GM21515 (cell line): ENCODE measurements around the gene ROGDI.

Experiments used
- ATAC-seq: cut with Tn5 transposase; IDR thresholded peaks from one replicate; pipeline ENCODE4 v1.9.1; 2021; ENCODE audit not compliant: unreplicated experiment

The ROGDI gene

DNA sequence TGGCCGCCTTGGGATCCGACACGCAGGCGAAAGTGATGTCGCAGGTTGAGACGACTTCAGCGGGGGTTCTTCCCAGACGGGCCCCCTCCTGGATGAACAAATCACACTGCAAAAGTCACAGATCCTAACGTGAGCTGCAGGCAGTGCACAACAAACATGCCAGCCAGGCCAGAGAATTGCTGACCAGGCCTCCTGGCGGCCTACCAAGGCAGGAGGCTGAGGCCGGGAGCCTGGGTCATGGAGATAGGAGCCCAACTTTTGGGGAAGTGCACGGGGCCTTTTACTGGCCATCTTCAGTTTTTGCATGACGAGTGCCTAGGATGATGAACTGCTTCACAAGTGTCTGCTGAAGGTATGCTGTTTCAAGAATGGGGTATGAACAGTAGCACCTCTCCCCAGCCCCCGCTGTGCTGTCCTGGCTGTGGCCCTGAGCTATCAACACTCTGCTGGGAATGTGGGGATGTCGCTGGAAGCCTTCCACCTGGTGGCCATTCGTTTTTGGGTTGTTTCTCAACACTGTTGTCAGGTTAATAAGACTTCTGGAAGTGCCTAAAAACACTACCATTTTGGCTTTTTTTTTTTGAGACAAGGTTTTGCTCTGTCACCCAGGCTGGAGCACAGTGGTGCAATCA, 12.2 kb upstream of the ROGDI start:
- no peak for ATAC-seq

DNA sequence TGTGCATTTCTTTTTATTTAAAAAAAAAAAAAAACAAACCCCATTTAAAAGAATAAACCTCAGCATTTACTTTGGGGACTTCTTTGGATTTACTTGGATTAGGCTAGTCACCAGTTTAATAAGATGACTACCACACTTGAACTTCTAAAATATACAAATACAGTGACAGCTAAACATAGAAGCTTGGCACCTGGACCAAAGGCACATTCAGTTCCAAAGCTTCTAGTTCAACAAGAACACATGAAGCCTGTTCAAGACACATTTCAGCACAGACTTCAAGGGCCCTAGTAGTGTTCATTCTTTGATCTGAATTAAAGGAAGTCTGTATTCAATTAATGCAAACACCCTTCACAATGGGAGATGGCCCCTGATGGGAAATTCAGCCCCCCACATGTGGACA, 11.6 kb upstream of the ROGDI start:
- ATAC-seq: no peak

DNA sequence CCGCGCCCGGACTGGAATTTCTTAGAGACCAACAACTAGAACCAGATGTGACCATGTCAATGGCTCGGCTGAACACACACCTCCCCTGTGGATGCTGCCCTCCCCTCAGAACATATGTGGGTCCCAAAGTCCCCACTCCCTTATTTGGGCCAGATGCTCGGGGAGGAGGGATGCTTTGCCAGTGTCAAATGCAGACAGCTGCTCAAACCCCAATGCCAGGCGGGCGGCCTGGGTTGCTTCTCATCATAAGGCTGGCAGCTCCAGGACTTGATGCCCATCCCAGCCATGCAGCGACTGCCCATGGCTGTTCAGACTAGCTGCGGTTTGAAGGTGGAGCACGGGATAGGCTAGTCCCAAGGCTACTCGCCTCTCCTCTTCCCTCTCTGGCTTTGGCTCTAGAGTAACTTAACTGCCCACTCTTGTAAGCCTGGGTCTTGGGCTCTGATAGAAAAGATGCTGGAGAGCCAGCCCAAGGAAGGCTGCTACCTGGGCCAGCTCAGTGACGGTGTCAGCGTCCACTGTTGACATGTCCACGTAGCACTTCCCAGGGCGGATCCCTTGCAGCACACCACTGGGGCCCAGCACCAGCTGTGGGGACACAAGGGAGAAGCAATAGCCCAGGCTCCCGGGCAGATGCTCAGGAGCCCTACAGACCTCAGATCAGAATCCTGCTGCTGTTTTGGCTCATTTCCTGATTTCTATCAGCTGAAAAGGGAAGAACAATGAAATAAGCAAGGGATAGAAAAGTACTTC, 11.0 kb upstream of the ROGDI start:
- no peak for ATAC-seq

DNA sequence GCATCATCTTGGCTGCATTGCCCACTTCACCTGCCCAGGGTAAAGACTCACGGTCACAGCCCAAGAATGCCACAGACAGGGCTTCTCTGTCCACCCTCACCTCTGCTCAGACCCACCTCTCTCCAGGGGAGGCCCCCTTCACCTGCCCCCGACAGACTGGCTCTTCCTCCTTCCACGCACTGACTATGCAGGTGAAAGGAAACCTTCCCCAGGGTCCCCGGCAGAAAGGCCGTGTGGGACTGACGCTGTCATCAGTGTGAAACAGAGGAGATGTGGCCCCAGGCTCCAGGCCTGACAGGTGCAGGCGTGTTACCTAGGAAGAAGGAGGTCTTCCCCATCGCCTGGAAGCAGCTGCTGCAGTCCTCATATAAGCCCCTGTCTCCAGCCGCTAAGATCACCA, 9.3 kb upstream of the ROGDI start:
- no peak for ATAC-seq

DNA sequence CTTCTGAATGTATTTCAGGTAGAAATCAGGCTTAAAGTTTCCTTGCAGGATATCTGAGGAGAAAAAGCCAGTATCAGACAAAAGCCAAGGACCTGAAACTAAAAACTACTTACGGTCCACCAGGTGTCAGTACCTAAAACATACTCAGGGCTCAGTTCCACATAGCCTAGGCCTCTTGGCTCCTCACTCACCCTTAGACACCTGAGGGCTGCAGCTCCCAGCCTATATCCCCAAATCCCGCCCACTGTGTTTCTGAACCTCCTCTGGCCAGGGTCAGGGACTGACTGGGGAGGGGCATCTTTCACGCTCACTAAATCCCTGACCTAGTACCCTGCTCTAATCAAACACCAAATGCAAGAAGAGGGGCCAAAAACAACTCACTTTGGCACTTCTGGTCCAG, 8.8 kb upstream of the ROGDI start:
- no peak for ATAC-seq

DNA sequence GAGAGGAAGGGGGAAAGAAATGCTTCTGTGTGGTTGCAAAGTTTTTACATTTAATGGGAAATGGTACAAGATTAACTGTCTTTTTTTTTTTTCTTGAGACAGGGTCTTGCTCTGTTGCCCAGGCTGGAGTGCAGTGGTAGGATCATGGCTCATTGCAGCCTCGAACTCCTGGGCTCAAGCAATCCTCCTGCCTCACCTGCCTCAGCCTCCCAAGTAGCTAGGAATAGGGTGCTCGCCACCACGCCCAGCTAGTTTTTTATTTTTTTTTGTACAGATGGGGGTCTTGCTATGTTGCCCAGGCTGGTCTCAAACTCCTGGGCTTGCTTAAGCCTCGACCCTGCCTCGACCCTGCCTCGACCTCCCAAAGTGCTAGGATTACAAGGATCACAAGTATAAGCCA, 3.8 kb upstream of the ROGDI start:
- ATAC-seq: no peak

DNA sequence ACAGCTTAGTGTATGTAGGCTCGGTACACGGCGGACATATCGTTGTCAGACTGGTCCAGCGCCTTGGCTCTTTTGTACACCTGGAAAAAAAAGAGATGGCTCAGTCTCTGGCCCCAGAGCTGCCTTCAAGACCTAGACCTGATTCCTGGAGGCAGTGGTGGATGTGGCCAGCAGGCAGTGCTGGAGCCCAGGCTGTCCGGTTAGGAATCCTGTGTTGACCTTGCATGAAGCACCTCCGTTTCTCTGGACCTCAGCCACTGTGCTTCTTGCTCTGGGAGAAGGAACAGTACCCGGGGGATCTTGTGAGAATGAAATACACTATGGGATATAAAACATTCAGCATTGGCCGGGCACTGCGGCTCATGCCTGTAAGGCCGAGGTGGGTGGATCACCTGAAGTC, 2.8 kb upstream of the ROGDI start:
- ATAC-seq: no peak

DNA sequence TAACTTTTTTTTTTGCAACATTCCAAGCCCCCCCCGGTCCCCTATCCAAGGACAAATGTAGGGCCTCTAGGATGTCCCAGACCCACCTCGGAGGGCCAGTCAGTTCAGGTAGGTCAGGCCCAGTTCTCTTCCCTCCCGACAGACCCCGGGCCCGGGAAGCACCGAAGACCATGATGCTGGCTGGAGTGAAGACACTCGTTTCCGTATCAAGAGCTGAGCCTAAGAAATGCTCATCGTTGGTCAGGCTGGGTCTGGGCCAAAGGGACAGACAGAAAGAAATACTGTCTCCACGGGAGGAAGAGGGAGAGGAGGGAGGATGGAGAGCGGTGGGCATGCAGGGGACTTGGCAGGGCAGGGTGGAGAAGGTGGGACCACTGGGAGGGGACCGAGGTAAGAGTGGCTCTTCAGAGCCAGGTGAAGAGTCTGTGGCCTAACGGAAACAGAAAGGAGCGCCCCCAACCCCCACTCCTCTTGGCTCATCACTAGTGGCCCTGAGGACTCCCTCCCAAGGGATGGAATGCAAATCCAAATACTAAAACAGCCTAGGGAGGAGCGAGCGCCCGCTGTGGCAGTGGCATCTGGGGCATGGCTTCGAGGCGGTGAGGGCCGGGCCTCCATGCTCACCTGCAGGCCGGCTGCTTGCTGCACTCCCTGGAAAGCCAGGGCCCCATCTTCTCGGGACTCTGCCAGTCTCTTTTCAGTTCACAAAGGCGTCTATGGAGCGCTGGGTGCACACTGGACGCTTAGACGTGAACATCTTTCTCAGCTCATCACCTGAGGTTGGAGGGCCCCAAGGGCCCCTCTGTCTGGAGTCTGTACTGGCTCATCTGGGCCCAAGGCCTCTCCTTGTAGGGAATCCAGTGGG, 1.7 kb upstream of the ROGDI start:
- ATAC-seq: no peak

DNA sequence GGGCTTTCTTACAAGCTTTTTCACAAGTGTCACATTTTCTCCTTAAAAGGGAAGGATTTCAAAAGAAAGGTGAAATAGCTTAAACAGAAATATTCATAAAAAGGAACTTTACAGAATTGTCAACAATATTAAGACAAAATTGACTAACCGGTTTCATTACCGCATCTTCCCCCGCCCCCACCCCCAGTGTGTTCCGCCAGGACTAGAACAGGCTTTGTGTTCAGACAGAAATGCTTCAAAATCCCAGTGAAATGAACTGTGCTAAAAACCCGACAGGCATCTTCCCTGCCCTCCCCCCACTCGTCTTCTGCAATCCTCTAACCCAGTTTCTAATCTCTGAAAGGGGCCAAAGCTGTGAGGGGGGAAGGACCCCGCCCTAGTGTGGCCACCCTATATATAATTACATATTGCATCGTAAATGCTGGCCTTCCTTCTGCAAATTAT, 990 bp upstream of the ROGDI start:
- no peak for ATAC-seq

DNA sequence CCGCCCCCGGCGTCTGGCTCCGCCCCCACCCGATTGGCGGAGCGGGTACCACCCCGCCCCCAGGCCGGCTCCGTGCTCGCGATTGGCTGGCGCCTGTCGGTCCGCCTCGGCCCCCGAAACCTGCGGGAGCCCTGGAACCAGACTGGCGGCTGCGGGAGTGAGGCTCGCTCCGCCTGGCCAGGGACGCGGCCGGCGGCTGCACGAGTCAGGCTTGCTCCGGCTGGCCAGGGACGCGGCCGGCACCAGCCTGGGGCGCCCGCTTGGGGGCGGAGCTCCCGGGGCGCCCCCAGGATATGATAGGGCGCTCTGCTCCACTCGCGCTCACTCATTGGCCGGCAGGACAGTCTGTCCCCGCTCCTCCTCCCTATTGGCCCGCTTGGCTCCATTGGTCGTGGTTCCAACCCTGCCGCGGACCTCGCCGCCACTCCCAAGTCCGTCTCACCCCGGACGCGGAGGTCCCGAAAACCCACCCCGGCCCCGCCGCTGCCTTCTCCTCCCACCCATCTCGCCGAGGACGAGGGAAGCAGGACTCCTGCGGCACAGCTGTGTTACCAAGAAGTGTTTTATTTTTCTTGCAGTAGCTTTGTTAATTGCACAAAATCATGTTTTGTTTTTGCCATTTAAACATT, 340 bp upstream of the ROGDI start:
- peak; percentile 85 for ATAC-seq

DNA sequence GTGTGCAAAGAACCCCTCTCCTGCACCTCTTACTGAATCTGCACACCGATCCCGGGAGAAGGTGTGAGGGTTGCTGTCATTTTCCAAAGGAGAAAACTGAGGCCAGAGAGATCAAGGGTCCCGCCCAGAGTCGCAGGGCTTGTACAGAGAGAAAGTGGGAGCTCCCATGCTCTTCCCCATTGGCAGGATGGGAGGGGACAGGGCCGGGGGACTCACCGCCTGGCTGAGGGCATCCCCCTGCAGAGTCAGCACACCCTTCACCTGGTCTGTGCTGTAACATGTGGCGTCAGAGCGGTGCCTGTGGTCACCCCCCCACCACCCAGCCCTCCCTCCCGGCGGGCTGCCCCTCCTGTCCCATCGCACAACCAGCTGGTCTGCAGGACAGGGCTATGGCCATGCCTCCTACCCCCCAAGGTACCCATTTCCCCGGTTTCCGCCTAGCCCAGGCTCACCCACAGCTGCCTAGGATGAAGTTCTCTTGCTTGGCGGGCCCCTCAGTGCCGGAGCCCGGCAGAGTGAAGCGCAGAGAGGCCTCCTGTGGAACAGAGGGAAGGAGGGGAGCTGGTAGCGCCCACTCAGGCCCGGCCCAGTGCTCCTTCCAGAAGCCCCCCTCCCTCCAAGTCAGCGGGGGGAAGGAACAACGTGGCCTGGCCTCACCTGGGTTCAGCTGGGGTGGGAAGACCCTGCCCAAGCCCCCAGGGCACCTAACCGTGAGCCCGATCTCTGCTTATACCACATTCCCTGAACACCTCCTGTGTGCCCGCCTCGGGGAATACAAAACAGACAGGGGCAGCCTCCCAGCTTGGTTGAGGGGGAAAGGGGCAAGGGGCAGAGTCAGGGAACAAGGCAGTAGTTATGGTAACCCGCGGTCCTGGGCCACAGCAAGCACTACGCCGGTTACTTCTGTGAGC, 1.1 kb downstream of the ROGDI start:
- ATAC-seq: no peak

DNA sequence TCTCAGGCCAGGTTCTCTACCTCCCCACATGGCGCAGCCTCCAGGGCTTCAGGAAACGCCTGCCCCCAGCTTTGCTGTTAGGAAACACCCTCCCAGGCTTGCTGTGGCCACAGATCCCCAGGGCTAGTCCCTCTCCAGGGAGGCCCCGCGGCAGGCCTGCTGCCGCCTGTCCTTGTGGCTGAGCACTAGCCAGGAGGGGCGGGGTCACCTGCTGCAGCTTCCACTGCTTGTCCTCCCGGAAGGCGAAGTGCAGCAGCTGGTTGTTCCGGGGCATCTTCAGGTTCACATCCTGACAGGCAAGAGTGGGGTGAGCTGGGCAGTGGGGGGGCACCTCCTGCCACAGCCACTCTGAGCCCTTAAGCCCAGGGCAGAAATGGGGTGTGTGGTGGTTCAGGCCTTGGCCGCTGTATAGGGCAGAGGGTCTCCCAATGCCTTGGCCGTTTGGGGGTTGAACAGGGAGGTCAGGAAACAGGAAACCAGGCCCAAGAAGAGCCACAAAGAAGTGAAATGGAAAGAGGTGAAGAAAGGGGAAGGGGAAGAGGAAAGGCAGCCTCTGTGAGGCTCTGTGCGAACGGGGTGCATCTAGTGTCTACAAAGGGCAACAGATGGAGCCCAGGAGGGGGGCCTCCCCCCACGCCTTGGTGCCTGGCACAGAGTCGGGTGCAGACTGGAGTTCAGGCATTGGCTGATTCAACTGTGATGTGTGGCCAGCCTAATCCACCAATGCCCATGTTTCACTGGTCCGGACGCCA, 2.0 kb downstream of the ROGDI start:
- no peak for ATAC-seq

DNA sequence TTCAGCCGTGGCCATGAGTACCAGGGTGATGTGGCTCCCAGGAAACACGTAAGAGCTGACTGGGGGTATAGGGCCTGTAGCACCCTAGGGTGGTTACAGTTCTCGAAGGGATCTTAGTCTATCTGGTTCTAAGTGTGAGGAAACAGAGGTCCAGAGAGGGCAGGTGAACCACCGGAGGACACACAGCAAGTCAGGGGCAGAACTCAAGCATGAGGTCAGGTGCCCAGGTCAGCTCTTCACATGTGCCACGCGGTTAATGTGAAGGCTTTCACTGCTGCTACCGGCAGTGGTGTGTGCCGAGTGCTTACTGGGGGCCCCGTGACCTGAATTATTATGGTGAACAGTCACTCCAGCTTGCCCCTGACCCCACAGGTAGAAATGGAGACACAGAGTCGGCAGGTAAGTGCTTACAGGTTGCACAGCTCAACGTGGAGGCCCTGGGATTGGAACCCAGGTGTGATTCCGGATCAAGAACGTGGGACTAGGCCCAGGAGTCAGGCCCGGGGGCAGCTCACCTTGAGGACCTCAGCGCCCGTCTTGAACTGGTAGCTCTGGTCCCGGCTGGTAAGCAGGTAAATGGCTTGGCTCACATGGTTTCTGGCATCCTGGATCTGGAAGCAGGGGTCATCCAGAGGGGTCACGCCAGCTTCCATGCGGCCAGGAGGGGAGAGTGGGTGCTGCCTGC, 3.1 kb downstream of the ROGDI start:
- ATAC-seq: no peak

DNA sequence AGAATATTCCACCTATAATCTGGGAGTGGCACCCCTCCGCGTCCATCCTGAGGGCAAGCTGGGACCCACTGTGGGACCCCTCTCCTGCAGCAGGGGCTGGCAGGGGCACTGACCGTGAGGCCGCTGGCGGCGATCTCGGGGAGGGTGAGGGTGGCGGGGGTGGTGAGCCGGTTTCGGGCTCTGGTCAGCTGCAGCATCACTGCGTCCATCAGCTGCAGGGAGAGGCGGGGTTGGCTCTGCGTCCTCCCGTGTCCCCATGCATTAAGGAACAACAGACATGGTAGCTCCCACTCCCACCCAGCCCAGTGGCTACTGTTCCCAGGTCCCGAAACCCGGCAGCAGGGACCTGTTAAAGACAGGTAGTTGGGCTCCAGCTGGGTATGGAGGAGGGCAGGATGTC, 4.0 kb downstream of the ROGDI start:
- ATAC-seq: no peak

DNA sequence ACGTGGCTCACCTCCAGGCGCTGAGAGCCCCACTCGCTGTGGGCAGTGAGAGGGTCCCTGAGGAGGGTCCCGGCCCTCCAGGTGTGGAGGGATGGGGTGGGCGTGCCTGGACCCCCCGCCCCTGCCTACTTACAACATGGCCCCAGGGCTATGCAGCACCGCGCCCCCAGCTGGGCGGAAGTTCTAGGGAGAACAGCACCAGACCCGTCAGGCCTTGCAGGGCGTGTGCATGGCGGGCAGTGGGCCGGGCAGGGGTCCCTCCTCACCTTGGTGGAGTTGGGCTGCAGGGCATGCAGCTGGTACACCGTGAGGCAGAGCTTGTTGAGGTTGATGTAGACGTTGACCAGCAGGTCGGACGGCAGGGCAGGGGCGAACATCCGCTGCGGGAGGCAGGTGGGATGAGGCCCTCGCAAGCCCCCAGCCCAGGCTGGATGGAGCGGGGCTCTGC, 4.6 kb downstream of the ROGDI start:
- no peak for ATAC-seq

DNA sequence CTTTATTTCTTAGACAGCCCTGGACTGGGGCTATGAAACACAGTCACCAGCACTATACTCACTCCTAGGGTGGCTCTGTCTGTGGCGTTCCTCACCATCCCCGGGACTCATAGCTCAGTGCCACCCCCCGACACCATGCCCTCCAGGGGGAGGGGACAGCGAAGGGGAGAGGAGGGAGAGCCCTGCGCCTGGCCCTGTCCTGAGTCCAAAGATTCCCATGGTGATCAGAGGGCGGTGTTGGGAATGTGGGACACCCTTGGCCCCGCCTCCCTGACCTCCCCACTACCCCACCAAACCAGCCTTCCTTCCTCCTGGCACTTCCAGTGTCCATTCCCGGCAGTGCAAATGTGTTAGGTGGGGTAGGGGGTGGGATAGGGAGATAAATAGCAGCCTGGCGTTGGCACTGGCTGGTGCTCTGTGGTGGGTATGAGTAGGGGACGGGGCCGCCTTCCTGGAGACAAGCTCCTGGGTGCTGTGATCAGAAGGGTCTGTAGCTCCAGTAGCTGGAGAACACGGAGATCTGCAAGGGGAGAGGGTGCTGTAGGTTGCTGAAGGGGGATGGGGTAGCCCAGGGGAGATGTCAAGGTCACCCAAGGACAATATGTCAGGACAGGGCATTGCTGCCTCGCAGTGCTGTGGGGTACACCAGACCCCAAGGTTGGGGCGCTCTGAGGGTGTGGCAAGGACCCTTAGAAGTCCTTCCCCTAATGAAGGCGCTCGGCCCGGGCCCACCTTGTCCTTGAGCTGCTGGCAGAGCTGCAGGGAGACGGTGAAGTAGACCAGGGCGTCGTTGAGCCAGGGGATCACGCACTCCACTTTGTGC, 5.2 kb downstream of the ROGDI start:
- ATAC-seq: no peak

DNA sequence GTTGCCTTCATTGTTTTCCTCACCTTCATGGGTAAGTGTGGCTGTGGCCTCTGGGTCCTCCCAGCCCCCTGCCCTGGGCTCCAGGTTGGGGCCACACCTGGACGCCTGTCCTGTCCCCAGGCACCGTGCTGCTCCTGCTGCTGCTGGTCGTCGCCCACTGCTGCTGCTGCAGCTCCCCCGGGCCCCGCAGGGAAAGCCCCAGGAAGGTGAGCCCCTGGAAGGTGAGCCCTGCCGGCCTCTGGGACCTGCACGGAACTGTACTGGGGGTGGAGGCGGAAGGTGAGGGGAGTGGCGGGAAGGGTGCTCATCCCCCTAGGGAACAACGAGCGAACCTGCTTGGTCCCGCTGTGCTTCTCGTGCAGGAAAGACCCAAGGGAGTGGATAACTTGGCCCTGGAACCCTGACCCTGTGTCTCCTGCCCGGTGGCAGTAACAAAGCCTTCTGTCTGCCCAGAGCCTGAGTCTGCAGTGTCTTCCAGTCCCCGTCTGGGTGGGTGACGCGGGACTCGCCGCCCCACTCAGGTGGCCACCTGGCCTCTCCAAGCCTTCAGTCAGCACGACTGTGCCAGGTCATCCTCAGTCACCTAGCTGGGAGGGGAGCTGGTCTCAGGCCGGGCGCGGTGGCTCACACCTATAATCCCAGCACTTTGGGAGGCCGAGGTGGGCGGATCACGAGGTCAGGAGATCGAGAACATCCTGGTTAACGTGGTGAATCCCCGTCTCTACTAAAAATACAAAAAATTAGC, 6.4 kb downstream of the ROGDI start:
- ATAC-seq: no peak
